GM18861 (cell line): ENCODE measurements around the gene ESYT1.
"Not testable (repeated sequence)": the region's sequence is repeated elsewhere in the genome, so short reads cannot be mapped to it uniquely, and the experiment has no call there.

Experiments
- ATAC-seq: cut with Tn5 transposase; IDR thresholded peaks from one replicate; pipeline ENCODE4 v1.9.1; 2021; ENCODE audit not compliant: unreplicated experiment

The ESYT1 gene

GRCh38 chr12:56154246-56154771 is 26.2 kb downstream of the ESYT1 start:
- no peak for ATAC-seq

- no peak for ATAC-seq
These were observed 26.8 kb downstream of the ESYT1 start for GRCh38 chr12:56154818-56155217.

- no peak for ATAC-seq
These were observed 27.3 kb downstream of the ESYT1 start for GRCh38 chr12:56155256-56155845.

- not testable (repeated sequence) for ATAC-seq
These were observed 28.6 kb downstream of the ESYT1 start for GRCh38 chr12:56156464-56157200.

GRCh38 chr12:56157201-56158028 is 29.3 kb downstream of the ESYT1 start:
- ATAC-seq, result no peak

GRCh38 chr12:56158029-56158925 is 30.2 kb downstream of the ESYT1 start, which contains the start of gene MYL6:
MYL6 (plus strand) TSS chr12:56158359; CDS start chr12:56158402, 43 bp downstream.
- ATAC-seq, result peak; percentile 81

GRCh38 chr12:56158926-56159461 is 30.9 kb downstream of the ESYT1 start:
- ATAC-seq, result no peak

GRCh38 chr12:56159482-56160192 is 31.6 kb downstream of the ESYT1 start:
- no peak for ATAC-seq

- no peak for ATAC-seq
These were observed 32.2 kb downstream of the ESYT1 start for GRCh38 chr12:56160193-56160763.

GRCh38 chr12:56160894-56161689 is 33.0 kb downstream of the ESYT1 start:
- ATAC-seq, result no peak

- ATAC-seq, result no peak
These were observed 33.8 kb downstream of the ESYT1 start for GRCh38 chr12:56161690-56162351.

GRCh38 chr12:56162468-56163290 is 34.6 kb downstream of the ESYT1 start:
- ATAC-seq, result no peak

- ATAC-seq, result no peak
These were observed 35.7 kb downstream of the ESYT1 start for GRCh38 chr12:56163533-56164344.

GRCh38 chr12:56164345-56164729 is 36.3 kb downstream of the ESYT1 start:
- no peak for ATAC-seq

GRCh38 chr12:56165369-56165768 is 37.3 kb downstream of the ESYT1 start:
- no peak for ATAC-seq

GRCh38 chr12:56169229-56169759 is 41.2 kb downstream of the ESYT1 start:
- ATAC-seq, result no peak
